Spleen (tissue), 7 donors: ENCODE results near the gene SEPTIN5.

Source experiments
- POLR2A ChIP-seq, 3 donors: fragments of 450-650 bp; IDR thresholded peaks; one replicate each; pipeline ENCODE4 v1.5.1; 2017; ENCODE audit warnings: antibody characterized with exemption in 3 of 3, mild to moderate bottlenecking in 1 of 3
- POLR2AphosphoS5 ChIP-seq, 3 donors: sonication (generic); formaldehyde crosslinking; IDR thresholded peaks; one replicate each; pipeline ENCODE4 v1.5.1; 2017; ENCODE audit warnings: antibody characterized with exemption in 3 of 3
- TF ChIP-seq, protein P1 (sequence below), 11 experiments: fragments of 200-600 bp in 7 of 11; fragments of 450-650 bp in 4 of 11; sonication (generic) in 4 of 11; IDR thresholded peaks in 8 of 11; conservative IDR thresholded peaks in 3 of 11; 1 replicate in 7 of 11; 2 replicates in 4 of 11; pipeline versions ENCODE4 v1.4.0 to v1.8.0; 2016 to 2021; ENCODE audit warnings: antibody characterized with exemption in 11 of 11, inconsistent platforms in 4 of 11, mild to moderate bottlenecking in 1 of 11
- donor health status: DM: no; HTN: no; CAD: no; lungs with moderate emphysema.
- donor health status: DM: no; HTN: no; CAD: no.
- donor health status: DM: no; HTN: no; CAD: no.

GRCh38 chr22:19746726-19747125 lies 32.4 kb downstream of the SEPTIN5 start:
- TF ChIP-seq POLR2A (IDR thresholded peaks at IDR 0.05), result no peak
- no peak for TF ChIP-seq POLR2AphosphoS5 (IDR thresholded peaks at IDR 0.05)
- TF ChIP-seq, protein P1, sequence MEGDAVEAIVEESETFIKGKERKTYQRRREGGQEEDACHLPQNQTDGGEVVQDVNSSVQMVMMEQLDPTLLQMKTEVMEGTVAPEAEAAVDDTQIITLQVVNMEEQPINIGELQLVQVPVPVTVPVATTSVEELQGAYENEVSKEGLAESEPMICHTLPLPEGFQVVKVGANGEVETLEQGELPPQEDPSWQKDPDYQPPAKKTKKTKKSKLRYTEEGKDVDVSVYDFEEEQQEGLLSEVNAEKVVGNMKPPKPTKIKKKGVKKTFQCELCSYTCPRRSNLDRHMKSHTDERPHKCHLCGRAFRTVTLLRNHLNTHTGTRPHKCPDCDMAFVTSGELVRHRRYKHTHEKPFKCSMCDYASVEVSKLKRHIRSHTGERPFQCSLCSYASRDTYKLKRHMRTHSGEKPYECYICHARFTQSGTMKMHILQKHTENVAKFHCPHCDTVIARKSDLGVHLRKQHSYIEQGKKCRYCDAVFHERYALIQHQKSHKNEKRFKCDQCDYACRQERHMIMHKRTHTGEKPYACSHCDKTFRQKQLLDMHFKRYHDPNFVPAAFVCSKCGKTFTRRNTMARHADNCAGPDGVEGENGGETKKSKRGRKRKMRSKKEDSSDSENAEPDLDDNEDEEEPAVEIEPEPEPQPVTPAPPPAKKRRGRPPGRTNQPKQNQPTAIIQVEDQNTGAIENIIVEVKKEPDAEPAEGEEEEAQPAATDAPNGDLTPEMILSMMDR (IDR thresholded peaks at IDR 0.05 in 8 of 11, conservative IDR thresholded peaks at IDR 0.05 in 3 of 11), result no peak
